HG03175 (cell line): ENCODE results near the gene SUSD2.
A peak's percentile ranks its signal among the peaks of the same experiment; 100 is the strongest.
"Not testable (repeated sequence)": the region's sequence is repeated elsewhere in the genome, so short reads cannot be mapped to it uniquely, and the experiment has no call there.

Source experiments
- ATAC-seq: cut with Tn5 transposase; IDR thresholded peaks from one replicate; pipeline ENCODE4 v1.9.1; 2021; ENCODE audit warnings: mild to moderate bottlenecking, moderate library complexity; ENCODE audit not compliant: unreplicated experiment

The SUSD2 gene

DNA sequence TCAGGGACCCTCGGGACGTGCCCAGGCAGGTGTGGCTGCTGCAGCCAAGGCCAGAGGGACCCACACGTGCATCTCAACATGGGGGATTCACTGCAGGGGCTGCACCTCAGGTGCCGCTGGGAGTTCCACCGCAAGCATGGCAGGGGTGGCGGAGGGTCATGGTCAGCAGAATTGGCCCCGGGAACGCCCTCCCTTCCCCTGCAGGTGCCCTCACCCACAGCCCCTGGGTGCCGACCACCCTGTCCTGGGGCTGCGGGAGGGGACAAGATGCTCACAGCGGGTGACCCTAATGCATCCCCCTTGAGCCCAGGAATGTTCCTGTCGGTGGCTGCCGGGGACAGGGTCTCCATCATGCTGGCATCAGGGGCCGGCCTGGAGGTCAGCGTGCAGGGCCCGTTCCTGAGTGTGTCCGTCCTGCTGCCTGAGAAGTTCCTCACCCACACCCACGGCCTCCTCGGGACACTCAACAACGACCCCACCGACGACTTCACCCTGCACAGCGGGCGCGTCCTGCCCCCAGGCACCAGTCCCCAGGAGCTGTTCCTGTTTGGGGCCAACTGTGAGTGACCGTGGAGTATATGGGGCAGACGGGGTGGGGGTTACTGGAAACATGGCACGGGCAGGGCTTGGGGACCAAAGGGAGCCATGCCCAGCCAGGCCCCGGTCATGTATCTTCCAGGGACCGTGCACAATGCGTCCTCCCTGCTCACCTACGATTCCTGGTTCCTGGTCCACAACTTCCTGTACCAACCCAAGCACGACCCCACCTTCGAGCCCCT lies 5.8 kb downstream of the SUSD2 start:
- no peak for ATAC-seq

DNA sequence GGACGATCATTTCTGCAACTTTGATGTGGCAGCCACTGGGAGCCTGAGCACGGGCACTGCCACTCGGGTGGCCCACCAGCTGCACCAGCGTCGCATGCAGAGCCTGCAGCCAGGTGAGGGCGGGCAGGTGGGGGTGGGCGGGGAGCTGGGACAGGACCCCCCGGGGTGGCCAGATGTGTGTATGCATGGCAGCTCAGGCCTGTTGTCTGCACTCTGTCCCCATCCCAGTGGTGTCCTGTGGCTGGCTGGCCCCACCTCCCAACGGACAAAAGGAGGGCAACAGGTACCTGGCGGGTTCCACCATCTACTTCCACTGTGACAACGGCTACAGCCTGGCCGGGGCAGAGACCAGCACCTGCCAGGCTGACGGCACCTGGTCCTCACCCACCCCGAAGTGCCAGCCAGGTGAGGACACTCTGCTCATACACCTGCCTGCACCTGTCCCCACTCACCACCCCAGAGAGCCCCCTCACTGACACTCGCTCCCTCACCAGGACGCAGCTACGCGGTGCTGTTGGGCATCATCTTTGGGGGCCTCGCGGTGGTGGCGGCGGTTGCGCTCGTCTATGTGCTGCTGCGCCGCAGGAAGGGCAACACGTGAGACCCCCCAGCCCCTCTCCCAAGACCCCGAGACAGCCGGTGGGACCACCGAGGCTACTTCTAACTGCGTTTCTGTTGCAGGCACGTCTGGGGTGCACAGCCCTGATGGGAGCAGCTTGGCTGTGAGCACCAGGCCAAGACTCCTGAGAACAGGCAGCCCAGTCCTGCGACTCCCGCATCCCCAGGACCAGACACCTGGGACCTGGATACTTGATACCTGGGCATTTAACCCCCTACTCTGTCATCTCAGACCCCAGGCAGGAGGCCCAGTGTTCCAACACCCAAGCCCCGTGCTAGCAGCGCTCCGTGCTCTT lies 6.7 kb downstream of the SUSD2 start:
- no peak for ATAC-seq

DNA sequence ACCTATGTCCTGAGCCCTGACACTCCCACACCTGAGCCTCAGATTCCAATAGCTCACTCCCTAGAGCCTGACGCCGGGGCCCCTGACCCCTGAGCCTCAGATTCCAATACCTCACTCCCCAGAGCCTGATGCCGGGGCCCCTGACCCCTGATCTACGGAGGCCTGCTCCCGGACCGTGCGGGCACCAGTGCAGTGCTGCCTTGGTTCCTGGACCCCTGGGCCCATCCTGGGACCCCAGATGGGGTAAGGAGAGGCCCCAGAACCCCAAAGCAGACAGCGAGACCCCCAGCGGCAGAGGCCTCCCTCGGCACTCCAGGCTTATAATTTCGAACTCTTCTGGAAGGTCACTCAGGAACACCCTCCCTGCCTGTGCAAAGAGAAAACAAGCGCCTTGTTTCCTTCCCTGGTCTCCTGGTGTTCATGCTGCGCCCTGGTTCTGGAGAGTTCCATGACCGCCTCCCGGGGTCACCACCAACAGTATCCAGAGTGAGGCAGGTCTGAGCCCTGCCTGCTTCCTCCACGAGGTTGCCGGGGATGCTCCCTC lies 7.5 kb downstream of the SUSD2 start:
- no peak for ATAC-seq

DNA sequence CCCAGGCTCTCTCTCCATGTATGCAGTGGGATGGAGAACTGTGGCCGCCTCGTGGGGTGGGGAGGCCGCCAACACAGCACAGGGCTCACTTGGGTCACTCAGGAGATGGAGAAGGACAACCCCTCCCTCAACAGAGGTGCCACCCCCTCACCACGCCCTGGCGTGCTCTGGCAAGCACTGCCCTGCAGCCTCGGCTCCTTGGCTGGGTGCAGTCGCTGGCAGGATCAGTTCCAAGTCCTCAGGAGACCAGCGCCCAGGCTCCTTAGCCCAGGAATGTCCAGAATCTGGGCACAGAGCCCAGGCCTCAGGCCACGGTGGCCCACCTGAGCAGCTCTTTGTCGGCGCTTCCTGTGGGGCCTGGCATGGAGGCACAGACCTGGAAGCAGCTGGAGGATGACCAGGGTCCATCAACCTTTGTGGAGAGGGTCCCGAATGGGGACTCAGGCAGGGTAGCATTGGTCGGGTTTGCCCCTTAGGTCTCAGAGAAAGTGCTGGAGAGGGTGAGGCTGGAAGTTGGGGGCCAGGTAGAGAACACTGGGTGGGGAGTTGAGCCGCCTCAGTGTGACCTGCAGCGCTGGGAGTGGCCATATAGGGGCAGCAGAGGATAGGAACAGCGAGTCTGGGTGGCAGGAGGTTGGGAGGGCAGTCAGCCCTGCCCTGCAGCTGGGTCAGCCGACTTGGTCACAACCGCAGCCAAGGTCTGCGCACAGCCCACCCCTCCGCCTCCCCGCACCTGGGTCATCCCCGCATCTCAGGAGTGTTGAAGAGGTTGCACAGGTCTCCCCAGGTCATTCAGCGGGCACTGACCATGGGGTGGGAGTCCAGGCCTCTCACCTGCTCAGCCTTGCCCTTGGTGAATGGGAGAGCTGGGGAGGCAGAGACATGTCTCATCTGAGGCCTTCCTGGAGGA lies 8.2 kb downstream of the SUSD2 start:
- ATAC-seq: peak; percentile 43

DNA sequence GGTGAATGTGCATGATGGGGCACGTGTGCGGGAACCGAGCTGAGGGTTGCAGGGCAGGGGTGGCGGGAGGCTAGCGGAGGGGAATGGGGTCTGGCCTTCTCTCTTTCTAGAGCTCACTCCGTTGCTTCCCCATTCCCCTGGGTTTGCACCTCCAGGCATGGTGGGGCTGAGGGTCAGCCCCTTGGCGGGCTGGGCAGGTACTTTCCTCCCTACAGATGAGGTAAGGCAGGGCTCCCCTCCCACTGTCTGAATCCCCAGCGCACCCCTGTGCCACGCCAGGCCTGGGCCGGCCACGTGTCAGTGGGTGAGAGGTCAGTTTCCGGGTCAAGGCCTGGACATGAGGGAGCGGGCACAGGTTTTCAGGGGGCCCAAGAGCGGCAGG lies 8.9 kb downstream of the SUSD2 start:
- no peak for ATAC-seq

DNA sequence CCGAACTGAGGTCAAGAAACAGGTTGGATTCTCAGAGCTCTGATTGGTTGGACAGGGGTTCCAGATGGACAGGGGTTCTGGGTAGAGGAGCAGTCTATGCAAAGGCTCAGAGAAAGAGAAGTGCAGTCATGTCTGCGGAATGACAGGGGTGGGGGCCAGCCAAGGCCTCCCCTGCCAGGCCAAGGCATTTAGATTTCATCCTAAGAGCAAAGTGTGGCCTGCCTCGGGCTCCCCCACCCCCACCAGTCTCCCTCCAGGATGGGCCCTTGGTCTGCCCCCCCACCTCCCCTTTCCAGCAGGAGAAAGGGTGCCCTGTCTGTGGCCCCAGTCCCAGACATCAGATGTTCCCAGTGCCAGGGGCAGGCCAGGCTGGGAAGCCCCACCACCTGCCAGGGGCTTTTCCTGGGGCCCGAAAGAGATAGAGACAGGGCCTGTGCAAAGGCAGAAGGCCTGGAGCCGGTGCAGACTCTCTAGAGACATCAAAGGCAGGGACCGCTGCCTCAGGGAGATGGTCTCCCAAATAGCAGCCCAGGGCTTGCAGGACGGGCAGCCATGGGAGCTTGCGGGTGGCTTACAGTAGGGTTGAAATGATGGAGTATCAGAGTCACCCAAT lies 9.4 kb downstream of the SUSD2 start:
- no peak for ATAC-seq

DNA sequence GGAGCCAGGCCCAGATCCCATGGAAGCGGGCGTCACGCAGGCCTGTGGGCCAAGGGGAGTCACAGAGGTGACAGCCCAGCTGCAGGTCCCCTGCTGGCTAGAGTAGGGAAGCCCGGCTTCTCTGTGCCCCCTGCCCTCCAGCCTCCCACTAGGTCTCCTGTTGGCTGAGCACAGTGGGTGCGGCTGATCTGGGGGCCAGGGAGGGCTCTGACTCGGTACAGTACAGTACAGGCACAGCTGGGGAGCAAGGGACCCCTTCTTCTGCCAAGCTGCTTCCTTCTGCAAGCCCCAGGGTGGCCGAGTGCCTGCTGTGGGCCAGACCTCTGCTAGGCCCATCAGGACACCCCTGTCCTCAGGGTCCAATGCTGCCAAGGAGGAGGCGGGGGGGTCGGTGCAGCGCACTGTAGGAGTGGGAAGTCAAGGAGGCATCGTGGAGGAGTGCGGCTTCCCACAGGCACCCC lies 10.1 kb downstream of the SUSD2 start:
- ATAC-seq: no peak

DNA sequence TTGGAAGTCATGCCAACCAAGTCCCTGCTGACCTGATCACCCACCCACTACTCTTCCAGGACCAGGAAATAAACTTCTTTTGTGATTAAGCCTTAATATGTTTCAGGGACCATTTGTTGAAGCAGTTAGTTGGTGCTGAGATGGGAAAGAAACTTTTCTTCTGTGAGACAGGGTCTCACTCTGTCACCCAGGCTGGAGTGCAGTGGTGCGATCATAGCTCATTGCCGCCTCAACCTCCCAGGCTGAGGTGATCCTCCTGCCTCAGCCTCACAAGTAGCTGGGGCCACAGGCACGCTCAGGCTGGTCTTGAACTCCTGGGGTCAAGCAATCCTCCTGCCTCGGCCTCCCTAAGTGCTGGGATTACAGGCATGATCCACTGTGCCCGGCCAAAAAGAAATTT lies 10.6 kb downstream of the SUSD2 start:
- ATAC-seq: no peak

DNA sequence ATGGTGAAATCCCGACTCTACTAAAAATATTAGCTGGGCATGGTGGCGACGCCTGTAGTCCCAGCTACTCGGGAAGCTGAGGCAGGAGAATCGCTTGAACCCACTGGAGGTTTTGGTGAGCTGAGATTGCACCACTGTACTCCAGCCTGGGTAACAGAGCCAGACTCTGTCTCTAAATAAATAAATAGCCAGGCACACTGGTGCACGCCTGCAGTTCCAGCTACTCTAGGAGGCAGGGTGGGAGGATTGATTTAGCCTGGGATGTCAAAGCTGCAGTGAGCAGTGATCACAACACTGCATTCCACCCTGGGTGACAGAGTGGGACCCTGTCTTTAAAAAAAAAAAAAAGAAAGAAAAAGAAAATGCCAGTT lies 17.4 kb downstream of the SUSD2 start:
- no peak for ATAC-seq

DNA sequence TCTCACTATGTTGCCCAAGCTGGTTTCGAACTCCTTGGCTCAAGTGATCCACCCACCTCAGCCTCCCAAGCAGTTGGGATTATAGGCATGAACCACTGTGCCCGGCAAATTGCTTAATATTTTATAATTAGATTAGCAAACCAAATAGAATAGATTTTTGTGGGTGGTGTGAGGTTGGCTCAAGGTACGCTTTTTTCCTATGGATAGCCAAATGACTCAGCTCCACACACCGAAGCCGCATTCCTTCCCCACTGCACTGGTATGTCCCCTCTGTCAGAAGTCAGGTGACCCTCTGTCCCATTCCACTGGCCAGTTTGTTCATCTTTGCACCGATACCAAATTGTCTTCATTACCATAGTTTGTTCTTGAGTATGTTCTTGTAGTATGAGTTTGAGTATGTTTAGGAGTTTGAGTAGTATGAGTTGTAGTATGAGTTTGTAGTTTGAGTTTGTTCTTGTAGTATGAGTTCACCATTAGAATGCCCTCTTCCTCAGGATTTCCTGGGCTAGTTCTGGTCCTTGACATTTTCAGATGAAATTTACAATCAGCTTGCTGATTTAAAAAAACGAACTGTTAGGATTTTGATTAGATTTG lies 19.4 kb downstream of the SUSD2 start:
- no peak for ATAC-seq

DNA sequence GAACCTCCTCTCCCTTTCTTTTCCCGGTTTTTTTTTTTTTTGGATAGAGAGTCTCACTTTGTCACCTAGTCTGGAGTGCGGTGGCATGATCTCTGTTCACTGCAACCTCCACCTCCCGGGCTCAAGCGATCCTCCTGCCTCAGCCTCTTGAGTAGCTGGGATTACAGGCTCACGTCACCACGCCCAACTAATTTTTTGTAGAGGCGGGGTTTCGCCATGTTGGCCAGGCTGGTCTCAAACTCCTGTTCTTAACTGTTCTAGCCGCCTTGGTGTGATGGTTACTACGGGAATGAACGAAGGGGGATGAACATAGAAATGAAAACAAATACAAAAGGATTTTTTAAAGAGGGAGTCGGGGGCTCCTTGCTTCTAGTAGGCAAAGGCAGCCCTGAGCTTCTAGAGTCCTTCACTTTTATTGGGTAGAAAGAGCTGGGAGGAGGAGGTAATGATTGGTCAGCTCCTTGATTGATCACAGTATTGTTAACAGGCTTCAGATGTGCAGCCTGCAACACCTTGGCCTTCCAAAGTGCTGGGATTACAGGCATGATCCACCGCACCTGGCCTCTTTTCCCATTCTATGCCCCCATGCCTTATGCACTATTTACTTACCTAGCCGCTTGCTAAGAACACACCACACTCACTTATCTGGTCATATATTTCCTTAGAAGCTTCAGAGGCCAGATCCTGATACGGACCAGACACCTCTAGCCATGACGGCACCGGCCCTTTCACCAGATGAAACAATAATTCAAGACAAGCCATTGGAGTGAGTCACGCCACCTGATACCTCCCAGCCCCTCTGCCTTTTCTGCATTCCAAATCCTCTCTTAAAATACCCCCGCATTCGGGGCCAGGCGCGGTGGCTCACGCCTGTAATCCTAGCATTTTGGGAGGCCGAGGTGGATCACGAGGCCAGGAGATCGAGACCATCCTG lies 20.7 kb downstream of the SUSD2 start:
- ATAC-seq: no peak

DNA sequence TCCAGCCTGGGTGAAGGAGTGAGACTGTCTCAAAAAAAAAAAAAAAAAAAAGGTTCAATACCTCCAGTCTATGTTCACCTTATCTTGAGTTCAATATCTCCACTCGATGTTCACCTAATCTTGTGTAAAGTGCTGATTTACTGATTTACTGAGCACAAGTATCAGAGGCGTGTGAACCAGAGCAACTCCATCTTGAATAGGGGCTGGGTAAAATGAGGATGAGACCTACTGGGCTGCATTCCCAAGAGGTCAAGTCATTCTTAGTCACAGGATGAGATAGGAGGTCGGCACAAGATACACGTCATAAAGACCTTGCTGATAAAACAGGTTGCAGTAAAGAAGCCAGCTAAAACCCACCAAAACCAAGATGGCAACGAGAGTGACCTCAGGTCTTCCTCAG lies 22.6 kb downstream of the SUSD2 start:
- not testable (repeated sequence) for ATAC-seq

DNA sequence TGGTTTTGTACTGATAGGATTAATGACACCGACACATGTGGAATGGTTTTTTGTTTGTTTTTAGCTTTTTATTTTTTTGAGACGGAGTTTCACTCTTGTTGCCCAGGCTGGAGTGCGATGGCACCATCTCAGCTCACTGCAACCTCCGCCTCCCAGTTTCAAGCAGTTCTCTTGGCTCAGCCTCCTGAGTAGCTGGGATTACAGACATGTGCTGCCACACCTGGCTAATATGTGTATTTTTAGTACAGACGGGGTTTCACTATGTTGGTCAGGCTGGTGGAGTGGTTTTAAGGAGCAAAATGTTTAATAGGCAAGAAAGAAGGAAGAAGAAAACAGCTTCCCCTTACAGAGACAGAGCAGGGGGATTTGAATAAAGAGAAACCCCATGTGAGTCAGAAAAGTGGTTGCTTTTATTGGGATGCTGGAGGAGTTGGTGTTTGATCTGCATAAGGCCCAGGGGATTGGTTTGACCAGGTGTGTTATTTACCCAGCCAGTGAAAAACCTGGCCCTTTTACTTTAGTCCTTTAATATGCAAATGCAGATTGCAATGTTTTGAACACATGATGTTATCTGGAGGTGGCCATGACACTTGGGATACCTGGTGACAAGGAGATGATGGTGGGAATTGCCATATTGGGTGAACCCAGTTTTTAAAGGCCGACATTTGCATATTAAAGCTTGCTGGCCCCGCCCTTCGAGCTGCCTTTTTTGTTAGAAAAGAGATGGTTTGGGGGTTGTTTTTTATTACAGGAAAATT lies 24.3 kb downstream of the SUSD2 start:
- ATAC-seq: no peak

DNA sequence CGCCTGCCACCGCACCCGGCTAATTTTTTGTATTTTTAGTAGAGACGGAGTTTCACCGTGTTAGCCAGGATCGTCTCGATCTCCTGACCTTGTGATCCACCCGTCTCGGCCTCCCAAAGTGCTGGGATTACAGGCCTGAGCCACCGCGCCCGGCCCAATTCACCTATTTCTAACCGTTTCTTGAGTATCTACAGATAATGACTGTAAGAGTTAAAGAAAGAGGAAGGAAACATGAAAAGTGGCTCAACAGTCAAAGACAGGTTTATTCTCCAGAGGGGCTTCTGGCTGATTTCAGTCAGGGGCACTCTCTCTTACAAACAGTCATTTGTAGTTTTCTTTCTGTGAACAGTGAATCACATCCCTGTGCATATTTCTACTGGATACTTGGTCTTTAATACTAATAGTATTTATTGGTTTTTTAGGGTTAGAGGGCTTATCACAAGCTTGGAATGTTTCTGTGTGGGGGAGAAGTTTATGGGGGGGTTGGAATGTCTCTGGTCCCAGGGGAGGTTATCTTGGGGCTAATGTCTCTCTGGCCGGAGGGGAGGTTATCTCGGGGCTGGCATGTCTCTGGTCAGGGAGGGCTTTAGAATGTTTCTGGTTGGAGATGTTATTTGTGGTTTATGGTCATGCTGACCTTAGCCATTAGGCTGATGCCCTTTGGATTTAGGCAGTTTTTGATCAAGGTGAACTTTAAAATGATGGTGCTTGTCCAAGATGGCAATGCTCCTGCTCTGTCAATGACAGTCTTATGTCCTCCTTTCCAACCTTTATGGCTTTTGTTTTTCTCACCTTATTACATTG lies 25.4 kb downstream of the SUSD2 start:
- not testable (repeated sequence) for ATAC-seq

DNA sequence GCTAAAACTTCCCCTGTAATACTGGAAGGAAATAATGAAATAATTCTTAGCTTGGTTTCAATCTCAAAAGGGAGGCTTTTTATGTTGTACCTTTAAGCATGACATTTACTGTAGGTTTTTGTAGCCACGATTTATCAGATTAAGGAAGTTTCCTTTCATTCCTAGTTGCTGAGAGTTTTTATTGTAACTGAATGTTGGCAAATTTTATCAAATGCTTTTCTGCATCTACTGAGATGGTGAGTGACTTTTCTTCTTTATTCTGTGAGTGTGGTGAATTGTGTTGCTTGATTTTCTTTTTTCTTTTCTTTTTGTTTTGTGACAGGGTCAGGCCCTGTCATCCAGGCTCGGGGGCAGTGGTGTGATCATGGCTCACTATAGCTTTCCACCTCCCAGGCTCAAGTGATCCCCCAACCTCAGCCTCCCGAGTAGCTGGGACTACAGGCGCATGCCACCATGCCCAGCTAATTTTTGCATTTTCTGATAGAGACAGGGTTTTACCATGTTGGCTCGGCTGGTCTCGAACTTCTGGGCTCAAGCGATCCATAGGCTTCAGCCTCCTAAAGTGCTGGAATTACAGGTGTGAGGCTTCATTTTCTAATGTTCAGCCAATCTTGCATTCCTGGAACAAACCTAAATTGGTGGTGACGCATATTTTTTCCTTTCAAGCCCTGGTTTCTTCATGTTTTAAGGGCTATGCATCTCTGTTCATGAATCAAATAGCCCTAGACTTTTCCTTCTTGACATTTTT lies 26.2 kb downstream of the SUSD2 start:
- no peak for ATAC-seq

DNA sequence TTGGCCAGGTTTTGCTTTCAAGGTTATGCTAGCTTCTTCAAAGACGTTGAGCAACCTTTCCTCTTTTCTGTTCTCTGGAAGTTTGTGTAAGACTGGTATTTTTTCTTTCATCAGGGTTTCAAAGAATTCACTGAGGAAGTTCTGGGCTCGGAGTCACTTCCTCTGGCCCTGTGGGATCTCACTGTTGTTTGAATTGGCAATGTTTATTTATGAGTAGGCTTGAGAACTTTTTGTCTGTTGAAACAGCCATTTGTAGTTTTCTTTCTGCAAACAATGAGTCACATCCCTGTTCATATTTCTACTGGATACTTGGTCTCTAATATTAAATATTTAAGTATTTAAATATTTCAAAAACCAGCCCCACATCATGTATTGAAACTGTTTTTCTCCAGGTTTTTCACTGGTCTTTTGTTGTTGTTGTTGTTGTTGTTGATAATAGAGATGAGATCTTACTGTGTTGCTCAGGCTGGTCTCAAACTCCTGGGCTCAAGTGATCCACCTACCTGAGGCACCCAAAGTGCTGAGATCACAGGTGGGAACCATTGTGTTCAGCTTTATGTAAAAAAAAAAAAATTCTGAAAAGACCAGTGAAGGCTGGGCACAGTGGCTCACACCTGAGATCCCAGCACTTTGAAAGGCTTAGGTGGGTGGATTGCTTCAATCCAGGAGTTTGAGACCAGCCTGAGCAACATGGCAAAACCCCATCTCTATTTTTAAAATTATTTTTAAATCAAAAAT lies 26.9 kb downstream of the SUSD2 start:
- no peak for ATAC-seq
